Fibroblast of skin of scalp (primary cell): Measurements from ENCODE around the gene EEPD1. TPM values are rescaled to one million over a fixed set of nuclear protein-coding genes. Genes with fewer than 3 reads are reported as not detected.
A peak's percentile ranks its signal among the peaks of the same experiment; 100 is the strongest.
"Not testable (repeated sequence)": the region's sequence is repeated elsewhere in the genome, so short reads cannot be mapped to it uniquely, and the experiment has no call there.

Experiments used
- DNase-seq: peaks from one replicate; pipeline ENCODE4 v3.0.0-alpha.2; 2013
- polyA plus RNA-seq, 2 experiments: library from polyadenylated mRNA; unstranded; fragments of 120-200 nt; gene quantifications; one replicate each; pipeline ENCODE4 v1.2.1, GENCODE V29; 2013; ENCODE audit not compliant: insufficient read length in 2 of 2

EEPD1 gene
- 2.2 TPM for polyA plus RNA-seq (2013, experiment 1 of 2; ENCODE audit: insufficient read length)
- 2.8 TPM for polyA plus RNA-seq (2013, experiment 2 of 2; ENCODE audit: insufficient read length)

DNA sequence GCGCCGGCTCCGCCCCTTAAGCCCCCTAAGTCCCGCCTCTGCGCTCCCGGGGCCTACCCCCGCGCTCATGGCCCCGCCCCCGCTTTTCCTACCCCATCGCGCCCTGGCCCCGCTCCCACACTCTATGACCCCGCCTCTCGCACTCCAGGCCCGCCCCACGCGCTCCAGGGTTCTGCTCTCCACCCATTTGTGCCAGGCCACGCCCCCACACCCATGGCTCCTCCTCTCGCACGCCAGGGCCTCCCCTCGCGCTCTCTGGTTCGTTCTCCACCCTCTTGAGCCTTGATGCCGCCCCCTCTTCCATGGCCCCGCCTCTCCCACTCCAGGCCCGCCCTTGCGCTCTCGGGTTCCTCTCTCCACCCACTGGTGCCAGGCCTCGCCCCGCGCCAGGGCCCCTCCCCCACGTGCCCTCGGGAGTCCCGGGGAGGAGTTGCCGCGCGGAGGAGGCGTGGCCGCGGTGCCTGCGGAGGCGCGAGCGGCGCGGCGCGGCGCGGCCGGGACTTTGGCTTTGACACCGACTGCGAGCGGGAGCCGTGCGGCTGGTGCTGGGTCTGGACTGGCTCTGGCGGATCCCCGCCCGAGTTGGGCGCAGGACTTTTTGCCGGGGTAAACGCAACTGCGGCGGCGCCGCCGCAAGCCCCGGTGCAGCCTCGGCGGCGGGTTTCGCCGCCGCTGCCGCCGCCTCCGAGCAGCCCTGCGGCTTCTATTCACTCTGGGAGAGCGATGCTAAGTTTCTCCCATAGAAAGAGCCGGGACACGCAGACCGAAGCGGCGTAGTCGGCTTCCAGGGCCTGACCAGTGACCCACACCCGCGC is at the start of gene EEPD1:
TSS of gene EEPD1 (plus strand) at position 499 of the 815 bp plus-strand sequence. CDS start 1,071 bp downstream, outside the sequence.
- DNase-seq, result peak; percentile 99

DNA sequence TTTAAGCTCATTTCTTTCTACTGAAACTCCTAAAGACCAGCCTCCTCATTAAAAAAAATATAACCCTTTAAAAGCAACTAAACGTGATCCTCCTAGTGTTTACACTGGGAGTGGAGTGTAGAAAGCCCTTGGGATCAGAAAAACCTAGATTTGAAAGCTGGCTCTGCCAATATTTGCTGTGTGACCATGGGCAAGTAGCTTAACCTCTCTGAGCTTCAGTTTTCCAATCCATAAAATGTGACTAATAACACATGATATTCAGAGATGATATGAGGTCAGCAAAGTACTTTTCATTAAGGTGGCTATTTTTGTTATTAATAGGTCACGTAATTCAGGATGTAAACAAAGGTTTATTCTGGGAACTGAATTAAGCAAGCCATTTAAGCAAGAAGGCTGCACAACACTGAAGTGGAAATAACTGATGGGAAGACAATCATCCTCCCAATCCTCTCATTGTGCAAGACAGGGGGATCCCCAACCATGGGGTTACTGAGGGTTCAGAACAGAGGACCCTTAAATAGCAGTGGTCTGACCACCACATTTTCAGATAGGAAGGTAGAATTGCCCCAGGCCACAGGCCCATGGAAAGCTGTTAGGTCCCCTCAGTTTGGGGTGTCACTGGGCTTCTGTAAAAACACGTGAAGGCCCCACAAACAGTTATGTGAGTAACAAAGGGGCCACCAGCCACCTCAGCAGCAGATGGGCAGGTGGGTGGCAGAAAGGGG is 49.1 kb upstream of the EEPD1 start:
- no peak for DNase-seq

DNA sequence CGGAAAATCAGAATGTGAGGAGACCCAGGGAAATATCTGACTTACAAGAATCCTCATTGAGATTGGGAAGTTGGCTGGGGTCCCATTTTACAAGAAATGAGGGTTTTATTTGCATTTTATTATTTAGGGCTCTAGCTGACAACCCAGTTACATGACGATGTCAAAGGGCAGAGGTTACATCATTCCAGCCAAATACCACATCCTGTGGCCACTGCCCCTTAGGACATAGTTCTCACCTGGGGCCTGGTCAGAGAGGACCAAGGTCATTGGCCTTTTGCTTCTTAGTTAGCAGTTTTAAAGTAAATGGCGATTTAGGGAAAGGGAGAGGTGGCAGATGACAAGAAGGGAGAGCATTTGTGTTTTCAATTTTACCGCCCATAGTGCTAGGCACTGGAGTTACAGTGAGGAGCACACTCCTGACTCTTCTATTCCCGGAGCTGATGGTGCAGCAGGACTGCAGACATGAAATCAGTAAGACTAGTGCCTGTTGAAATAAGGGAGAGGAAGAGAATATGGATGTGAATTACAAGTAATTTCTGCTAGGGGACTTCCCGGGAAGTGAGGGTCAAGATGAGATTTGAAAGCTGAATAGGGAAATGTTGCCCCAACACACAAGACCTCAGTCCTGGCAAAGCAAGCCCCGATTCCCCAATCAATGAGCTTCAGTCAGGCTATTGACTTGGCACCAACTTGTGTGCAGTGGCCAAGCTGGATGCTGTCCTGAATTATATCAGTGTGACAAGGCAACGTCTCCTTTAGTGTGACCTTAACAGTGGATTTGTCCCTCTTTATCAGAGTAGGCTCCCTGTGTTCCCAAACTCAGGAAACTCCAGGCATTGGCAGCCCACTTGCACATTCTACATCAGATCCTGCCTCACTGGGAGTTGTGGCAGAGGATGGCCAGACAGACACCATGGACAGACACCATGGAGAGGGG is 45.8 kb upstream of the EEPD1 start:
- not testable (repeated sequence) for DNase-seq

DNA sequence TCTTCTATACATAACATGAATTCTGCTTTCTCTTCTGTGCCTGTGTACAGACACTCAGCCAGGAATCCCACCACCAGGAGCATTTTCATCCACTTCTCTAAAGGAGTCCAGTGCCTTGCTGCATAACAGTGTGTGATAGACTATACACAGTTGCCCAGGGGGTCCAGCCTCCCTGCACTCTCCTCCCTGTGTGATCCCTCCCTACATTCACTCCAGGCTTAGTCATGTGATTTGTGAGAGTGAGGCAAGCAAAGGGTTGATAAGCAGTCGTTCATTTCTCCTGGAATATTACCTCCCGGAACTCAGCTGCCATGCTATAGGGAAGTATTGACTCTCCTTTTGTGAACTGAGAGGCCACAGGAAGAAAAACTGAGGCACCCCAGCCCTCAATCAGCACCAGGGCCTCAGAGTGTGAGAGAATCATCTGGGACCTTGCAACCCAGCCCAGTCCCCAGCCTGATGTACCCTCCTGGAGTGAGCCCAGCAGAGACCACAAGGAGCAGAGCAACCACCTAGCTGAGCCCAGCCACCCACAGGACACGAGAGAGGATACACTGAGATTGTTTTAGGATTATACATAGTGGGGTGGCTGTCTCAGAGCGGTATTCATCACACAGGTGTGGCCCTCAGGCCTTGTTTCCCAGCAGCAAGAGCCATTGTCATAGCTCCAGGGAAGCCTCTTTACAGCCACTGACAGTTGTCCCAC is 45.0 kb upstream of the EEPD1 start:
- DNase-seq, result no peak

DNA sequence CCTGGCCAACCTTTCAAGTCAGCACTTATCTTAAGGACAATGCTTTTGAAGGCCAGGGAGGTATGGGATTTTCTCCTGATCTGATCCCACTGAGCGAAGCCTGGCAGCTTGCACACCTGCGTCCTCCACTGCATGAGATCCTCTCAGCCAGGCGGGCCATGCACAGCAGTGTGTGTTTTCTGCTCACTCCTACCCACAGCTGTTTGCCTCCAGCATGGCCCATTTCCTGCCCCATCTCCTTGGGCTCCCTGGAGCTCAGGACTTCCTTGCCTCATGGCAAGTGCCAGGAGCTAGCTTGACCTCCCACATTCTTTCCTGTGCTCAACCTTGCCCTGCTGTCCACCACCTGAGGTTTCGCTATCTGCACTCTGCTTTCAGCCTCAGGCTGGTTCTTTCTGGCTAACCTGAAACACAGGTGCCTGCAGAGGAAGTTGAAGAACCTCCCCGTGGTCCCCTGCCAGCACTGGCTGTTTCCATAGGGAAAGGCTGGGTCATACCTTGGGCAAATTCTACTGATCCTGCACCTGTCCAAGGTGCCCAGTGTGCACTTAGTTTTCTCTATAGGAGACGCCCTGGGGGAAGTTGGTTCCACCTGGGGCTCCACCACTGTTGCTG is 43.9 kb upstream of the EEPD1 start:
- DNase-seq, result no peak

DNA sequence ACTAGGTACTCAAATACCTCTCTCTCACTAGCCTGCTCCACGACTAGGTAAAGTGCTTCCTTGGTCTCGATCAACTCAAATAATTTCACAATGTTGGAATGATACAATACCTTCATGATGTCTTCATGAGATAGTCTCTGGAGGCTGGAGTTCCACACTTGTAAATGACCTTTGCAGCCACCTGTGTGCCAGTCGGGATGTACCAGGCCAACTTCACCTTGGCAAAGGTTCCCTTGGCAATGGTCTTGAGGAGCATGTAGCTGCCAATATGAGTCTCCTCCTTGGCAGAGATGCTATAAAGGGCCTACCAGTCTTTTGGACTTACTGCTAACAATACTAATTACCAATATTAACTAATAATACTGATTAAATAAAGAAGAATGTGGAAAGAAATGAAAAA is 42.5 kb upstream of the EEPD1 start:
- no peak for DNase-seq

DNA sequence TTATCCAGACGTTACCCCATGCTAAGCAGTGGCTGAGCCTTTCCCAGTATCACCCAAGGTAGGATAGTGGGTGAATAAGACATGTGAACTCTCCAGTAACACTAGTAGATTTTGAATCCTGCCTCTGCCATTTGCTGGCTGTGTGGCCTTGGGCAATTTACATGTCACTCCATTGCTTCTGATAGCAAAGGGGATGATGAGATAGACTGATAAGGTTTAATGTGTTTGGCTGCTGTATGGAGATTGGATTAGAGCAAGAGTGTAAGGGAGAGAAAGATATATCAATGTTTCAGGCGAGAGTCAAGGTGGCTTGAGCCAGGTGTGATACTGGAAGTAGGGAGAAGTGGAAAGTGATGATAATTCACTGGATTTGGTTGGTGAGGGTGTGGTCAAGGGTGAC is 40.1 kb upstream of the EEPD1 start:
- DNase-seq, result no peak

DNA sequence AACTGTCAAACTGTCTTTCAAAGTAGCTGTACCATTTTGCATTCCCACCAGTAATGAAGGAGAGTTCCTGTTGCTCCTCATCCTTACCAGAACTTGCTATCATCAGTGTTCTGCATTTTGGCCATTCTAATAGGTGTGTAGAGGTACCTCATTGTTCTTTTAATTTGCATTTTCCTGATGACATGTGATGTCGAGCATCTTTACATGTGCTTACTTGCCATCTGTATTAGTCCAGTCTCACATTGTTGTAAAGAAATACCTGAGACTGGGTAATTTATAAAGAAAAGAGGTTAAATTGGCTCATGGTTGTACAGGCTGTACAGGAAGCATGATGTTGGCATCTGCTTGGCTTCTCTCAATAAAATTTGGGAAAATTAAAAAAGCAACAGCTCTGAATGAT is 38.7 kb upstream of the EEPD1 start:
- no peak for DNase-seq

DNA sequence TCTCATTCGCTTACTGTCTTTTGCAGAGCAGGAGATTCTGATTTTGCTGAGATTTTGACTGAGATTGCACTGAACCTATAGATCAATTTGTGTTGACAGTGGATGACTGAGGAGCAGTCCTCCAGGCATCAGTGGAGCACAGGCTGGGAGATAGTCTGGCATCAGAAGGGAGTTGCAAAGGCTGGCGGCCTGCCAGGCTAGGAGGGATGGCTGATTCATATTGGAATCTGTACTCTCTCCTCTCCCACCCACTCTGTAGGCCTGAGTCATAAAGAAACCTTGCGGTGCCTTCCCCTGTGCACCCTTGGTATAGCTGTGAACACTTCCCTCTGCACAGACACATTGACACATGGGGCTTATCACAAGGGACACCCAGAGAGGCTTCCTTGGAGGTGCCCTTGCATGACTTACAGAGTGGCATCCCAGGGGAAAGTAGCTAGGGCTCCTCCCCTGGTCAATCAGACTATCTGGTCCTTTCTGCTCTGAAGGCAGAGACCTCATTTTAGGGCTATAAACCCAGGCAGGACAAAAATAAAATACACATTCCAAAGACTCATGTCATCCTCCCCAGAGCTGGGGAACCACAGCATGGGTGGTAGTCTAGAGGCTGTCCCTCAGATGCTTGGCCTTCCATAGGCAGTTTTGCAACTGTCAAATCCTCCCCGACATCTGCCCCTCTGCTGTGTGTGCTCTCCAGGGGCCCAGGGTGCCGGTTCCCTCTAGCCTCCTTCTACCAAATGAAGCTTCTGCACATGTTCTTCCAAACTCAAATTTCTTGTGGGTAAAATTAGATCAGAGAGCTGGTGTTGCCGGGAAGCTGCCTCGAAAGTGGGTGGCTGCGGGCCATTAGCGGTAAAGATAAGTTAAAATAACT is 37.4 kb upstream of the EEPD1 start:
- DNase-seq, result peak; percentile 99

DNA sequence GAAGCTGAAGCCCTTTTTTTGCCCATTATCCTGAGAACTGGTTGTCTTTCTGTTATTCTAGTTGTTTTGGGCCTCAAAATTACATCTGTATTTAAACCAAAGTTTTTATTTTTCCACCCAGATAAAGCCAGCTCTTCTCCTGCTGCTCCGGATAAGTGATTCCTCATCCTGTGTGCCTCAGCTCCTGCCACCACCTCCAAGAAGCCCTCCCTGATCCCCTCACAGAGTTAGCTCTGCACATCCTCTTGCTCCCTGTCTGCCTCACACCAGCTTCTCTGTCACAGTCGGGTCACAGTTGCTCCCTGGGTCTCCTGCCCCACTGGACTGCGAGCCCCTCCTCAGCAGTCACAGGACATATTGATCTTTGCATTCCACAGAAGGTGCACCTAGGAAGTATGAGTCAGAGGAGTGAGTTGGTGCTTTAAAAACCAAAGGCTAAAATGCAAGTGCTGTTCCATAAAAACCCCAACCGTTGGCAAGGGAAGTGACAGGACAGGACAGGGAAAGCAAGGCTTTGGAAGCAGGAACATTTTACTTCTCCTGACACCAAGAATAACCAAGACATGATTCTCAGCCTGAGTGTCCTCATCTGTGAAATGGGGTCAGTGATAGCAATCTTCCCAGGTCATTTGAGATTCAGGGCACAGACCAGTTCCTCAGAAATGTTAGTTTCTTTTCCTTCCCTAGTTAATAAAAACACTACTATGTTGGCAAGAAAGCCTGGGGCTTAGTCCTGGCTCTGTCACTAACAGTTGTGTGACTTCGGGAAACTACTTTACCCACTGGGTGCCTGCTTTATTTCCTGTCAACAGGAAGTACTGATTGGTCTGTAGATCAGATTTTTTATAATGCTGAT is 36.5 kb upstream of the EEPD1 start:
- no peak for DNase-seq

DNA sequence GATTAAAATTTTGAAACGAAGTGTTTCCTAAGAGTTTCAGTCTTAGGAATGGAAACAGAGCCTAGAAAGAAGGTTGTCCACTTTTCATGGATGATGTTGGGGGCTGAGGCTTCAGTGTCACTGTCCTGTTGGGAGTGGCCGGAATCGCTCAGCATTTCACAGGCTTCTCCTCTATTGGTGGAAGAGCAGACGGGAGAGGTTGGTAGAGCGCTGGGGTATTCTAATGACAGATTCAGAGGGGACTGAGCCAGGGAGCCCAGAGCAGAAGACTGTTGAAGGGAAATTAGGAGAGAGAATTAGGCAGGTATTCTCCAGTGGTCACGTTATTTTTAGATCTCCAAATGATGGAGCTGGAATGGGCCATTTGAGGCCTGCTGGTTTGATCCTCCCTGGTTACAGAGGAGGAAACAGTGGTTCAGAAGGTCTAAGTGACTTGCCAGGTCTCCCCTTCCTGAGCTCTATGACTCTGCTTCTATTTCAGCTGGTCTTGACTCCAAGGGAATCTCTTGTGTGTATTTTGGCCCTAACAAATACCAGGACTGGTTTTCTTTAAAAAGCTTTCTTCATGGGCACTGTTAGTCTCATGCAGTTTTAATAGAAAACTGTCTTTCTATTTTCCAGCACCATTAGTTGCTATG is 35.7 kb upstream of the EEPD1 start:
- no peak for DNase-seq

DNA sequence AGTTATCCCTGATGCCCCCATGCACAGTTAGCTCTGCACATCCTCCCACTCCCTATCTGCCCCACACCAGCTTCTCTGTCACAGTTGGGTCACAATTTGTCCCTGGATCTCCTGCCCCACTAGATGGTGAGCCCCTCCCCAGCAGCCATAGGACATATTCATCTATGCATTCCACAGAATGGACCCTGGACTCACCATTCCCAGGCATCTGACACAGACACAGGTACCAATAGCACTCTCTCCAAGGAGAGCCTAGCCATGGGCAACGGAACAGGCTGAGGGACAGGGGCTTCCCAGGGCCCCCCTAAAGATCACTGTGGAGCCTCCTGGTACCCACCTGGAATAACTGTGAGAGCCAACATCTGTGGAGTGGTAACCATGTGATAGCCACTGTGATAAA is 34.7 kb upstream of the EEPD1 start:
- DNase-seq, result no peak

DNA sequence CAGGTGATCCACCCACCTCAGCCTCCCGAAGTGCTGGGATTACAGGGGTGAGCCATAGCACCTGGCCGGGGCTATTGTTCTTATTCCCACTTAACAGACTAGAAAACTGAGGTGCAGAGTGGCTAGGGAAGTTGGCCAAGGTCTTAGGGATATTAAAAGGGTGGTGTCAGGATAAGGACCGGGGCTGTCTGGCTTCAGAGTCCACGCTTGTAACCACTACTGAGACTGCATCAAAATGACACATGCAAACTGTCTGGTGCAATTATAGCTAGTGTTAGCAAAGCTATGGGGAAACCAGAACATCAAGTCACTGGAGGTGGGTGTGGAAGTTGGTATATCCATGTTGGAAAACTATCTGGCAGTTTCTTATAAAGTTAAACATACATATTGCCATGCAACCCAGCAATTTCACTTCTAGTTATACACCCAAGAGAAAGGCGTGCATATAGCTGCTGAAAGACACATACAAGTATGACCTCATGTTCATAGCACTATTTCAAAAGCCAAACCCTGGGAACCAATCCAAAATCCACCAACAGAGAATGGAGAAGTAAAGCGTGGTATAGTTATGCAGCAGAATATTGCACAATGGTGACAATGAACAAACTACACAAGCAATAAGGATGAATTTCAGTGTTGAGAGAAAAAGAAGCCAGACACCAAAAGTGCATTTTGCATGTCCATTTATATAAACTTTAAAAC is 33.9 kb upstream of the EEPD1 start:
- DNase-seq, result peak; percentile 99

DNA sequence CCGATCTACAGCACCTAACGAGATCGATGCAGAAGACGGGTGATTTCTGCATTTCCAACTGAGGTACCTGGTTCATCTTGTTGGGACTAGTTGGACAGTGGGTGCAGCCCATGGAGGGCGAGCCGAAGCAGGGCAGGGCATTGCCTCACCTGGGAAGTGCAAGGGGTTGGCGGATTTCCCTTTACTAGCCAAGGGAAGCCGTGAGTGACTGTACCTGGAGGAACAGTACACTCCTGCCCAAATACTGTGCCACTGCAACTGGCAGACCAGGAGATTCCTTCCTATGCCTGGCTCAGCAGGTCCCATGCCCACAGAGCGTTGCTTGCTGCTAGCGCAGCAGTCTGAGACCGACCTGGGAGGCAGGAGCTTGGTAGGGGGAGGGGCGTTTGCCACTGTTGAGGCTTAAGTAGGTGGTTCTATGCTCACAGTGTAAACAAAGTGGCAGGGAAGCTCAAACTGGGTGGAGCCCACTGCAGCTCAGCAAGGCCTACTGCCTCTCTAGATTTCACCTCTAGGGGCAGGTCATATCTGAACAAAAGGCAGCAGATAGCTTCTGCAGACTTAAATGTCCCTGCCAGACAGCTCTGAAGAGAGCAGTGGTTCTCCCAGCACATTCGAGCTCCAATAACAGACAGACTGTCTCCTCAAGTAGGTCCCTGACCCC is 32.9 kb upstream of the EEPD1 start:
- not testable (repeated sequence) for DNase-seq

DNA sequence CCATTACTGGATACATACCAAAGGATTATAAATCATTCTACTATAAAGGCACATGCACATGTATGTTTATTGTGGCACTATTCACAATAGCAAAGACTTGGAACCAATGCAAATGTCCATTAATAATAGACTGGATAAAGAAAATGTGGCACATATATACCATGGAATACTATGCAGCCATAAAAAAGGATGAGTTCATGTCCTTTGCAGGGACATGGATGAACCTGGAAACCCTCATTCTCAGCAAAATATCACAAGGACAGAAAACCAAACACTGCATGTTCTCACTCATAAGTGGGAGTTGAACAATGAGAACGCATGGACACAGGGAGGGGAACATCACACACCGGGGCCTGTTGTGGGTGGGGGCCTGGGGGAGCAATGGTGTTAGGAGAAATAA is 27.4 kb upstream of the EEPD1 start:
- not testable (repeated sequence) for DNase-seq

DNA sequence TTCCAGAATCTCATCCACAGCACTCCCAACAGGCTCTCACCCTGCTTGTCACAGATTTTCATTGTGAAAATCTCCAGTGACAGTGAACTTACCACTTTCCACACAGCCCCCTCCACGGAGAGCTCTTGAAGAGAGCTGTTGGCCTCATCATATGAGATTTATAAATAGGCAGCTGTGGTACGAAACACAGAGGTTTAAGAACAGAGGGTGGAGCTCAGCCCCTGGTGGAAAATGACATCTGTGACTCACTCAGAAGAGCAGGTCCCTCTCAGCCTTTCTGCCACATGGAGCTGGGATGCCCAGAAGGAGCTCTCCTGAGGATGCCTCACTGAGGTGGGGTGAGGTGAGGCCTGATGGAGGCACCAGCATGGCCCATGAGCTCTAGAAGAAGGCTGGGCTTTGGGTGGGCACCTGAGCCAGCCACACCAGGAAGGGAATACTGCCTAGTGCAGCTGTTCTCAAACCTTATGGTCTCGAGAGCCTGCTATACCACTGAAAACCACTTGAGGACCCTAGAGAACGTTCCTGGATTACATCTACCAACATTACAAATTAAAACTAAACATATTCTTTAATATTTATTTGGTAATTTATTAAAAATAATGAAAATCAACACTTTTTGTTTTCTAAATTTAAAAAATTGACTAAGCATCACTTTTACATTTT is 25.8 kb upstream of the EEPD1 start:
- no peak for DNase-seq

DNA sequence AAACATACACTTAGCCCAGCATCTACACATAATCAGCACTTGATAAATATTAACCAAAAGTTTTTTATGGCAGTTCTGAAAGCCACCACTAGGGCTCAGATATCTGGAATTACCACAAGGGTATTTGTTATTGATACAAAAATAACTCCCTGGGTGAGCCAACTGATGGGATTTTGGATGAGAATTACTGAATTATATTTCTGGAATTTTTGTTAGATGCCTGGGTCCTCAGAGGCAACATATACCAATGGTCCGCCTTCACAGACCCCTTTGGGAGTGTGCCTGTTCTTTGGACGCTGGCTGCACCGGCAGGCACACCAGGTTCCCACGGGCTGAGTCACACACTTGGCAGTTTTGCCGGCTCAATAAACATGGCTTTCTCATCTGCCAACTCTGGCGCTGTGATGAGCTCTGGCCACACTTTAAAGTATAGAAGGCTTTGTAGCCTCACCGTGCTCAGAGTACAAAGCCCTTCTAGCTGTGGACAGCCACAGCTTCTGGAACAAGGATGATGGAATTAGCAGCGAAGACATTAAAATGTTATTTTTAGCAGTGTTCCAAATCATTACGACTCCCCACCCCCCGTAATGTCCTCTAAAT is 24.5 kb upstream of the EEPD1 start:
- DNase-seq, result peak; percentile 82
